OCI-LY7 (cell line): ENCODE results near the gene KSR1. TPM values are rescaled to one million over a fixed set of nuclear protein-coding genes. Genes with fewer than 3 reads are reported as not detected.

ENCODE experiments used
- BruUV-seq: library from RNA; stranded (reverse); fragments of 400-500 nt; replicated peaks from 2 replicates; lab custom pipeline; 2021; lab: Mats Ljungman, UMichigan
- CTCF ChIA-PET: fragments of 300-600 bp; sonication (Branson Sonifier 250); formaldehyde crosslinking; loops from one replicate; lab custom pipeline; 2022; ENCODE audit warnings: antibody characterized with exemption; ENCODE audit not compliant: unreplicated experiment; lab: Charles Lee
- POLR2A ChIA-PET: fragments of 300-600 bp; sonication (Branson Sonifier 250); formaldehyde crosslinking; loops from one replicate; lab custom pipeline; 2022; ENCODE audit warnings: antibody characterized with exemption; lab: Charles Lee
- DNase-seq: peaks from one replicate; pipeline ENCODE4 v3.0.0-alpha.2; 2015; ENCODE audit warnings: low spot score
- H2AFZ ChIP-seq: fragments of 200-600 bp; sonication (generic), shearing (Covaris generic); 2 replicates; pipeline ENCODE4 v1.6.1; 2014; ENCODE audit warnings: mild to moderate bottlenecking, antibody characterized with exemption, low read length, moderate library complexity
- H3K27ac ChIP-seq: fragments of 200-600 bp; sonication (generic); 2 replicates; pipeline ENCODE4 v1.5.1; 2014; ENCODE audit warnings: mixed run types, low read depth, mild to moderate bottlenecking, moderate library complexity, low read length, inconsistent platforms; ENCODE audit not compliant: poor library complexity, severe bottlenecking
- H3K36me3 ChIP-seq: fragments of 200-600 bp; sonication (generic); 2 replicates; pipeline ENCODE4 v1.6.1; 2014; ENCODE audit warnings: mild to moderate bottlenecking, antibody characterized with exemption, low read length, moderate library complexity, mixed read lengths; ENCODE audit not compliant: insufficient read depth
- H3K4me1 ChIP-seq: fragments of 200-600 bp; sonication (generic); 2 replicates; pipeline ENCODE4 v1.5.1; 2014; ENCODE audit warnings: mild to moderate bottlenecking, low read length; ENCODE audit not compliant: insufficient read depth, poor library complexity, severe bottlenecking
- H3K4me2 ChIP-seq: fragments of 200-600 bp; sonication (generic); 2 replicates; pipeline ENCODE4 v1.6.1; 2014; ENCODE audit warnings: mild to moderate bottlenecking, low read length
- H3K4me3 ChIP-seq: fragments of 200-600 bp; sonication (generic); 2 replicates; pipeline ENCODE4 v1.5.1; 2014; ENCODE audit warnings: mild to moderate bottlenecking, low read depth, low read length; ENCODE audit not compliant: poor library complexity, severe bottlenecking
- H3K79me2 ChIP-seq: fragments of 200-600 bp; sonication (generic); 2 replicates; pipeline ENCODE4 v1.6.1; 2016; ENCODE audit warnings: low read depth, mild to moderate bottlenecking, low read length, moderate library complexity, mixed read lengths; ENCODE audit not compliant: insufficient read depth
- H3K9me2 ChIP-seq: fragments of 200-600 bp; sonication (generic); 2 replicates; pipeline ENCODE4 v1.6.1; 2016; ENCODE audit warnings: mild to moderate bottlenecking, low read length, mixed read lengths; ENCODE audit not compliant: insufficient read depth
- H3K9me3 ChIP-seq: fragments of 200-600 bp; sonication (generic); 2 replicates; pipeline ENCODE4 v1.6.1; 2014; ENCODE audit warnings: mild to moderate bottlenecking, mixed run types, low read length, mixed read lengths
- H4K20me1 ChIP-seq: fragments of 200-600 bp; sonication (generic); 2 replicates; pipeline ENCODE4 v1.6.1; 2014; ENCODE audit warnings: mild to moderate bottlenecking, antibody characterized with exemption, low read length, moderate library complexity, mixed read lengths; ENCODE audit not compliant: insufficient read depth
- EZH2phosphoT487 ChIP-seq: fragments of 200-600 bp; sonication (generic); IDR thresholded peaks from 2 replicates; pipeline ENCODE4 v1.6.1; 2018; ENCODE audit warnings: low read depth, borderline replicate concordance, mild to moderate bottlenecking, mixed run types, antibody characterized with exemption, low read length, moderate library complexity, mixed read lengths
- intact Hi-C: fragments of 100-400 bp; cut with micrococcal nuclease; formaldehyde crosslinking; loops from one replicate; pipeline ENCODE4 v1.10.0; 2022; ENCODE audit not compliant: unreplicated experiment
- total RNA-seq, 2 experiments: library from RNA; depleted of rRNA in 1 of 2; stranded (reverse); fragments of >200 nt in 1 of 2; shearing (Covaris generic) in 1 of 2; gene quantifications; 2 replicates each; pipeline ENCODE4 v1.2.3, GENCODE V29; 2014 to 2022
- TF ChIP-seq, protein P1 (sequence below): fragments of 200-600 bp; sonication (generic); conservative IDR thresholded peaks from 2 replicates; pipeline ENCODE4 v1.5.1; 2014; ENCODE audit warnings: mild to moderate bottlenecking, antibody characterized with exemption, low read length, moderate library complexity, mixed read lengths

The KSR1 gene
- total RNA-seq, 2 experiments from 2014 or later = 2.2 to 4.1 TPM

DNA sequence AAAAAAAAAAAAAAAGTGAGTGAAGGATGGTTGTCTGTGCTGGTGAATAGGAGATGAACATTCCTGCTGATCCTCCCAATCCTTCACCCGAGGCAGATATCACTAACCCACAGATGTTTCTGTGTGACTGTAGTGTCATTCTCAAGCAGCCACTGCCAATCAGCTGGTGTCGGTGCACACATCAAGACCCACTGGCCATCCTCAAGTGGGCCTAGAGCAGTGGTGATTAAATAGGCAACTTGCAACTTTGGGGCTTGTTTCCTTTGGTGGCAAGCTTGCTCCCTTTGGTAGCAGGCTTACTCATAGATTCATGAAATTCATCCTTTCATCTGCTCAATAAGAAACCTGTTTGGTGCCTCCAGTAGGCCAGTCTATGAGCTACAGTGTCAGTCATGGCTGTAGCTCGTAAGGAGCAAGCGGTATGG, 123.7 kb downstream of the KSR1 start:
- no peak overlapping the region for H3K27ac ChIP-seq
- H3K36me3 ChIP-seq = no peaks in the 10 kb centered on the region
- no peaks in the 10 kb centered on the region for H4K20me1 ChIP-seq
- H2AFZ ChIP-seq = no peak overlapping the region
- no peak overlapping the region for H3K4me2 ChIP-seq
- no peak overlapping the region for H3K4me3 ChIP-seq
- ChIA-PET POLR2A (no interaction called here), CTCF (interaction anchor here (0.6 kb wide), 1 partner anchor 252 kb away, joined by 4 read pairs; no protein-coding TSS in a partner anchor)
- H3K79me2 ChIP-seq = no peaks in the 10 kb centered on the region
- H3K4me1 ChIP-seq = no peaks in the 10 kb centered on the region
- H3K9me2 ChIP-seq = no peaks in the 10 kb centered on the region
- TF ChIP-seq, protein P1, sequence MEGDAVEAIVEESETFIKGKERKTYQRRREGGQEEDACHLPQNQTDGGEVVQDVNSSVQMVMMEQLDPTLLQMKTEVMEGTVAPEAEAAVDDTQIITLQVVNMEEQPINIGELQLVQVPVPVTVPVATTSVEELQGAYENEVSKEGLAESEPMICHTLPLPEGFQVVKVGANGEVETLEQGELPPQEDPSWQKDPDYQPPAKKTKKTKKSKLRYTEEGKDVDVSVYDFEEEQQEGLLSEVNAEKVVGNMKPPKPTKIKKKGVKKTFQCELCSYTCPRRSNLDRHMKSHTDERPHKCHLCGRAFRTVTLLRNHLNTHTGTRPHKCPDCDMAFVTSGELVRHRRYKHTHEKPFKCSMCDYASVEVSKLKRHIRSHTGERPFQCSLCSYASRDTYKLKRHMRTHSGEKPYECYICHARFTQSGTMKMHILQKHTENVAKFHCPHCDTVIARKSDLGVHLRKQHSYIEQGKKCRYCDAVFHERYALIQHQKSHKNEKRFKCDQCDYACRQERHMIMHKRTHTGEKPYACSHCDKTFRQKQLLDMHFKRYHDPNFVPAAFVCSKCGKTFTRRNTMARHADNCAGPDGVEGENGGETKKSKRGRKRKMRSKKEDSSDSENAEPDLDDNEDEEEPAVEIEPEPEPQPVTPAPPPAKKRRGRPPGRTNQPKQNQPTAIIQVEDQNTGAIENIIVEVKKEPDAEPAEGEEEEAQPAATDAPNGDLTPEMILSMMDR = no peak
- TF ChIP-seq EZH2phosphoT487 = no peak
- no peak for DNase-seq
- H3K9me3 ChIP-seq = no peaks in the 10 kb centered on the region
- BruUV-seq = no TSS peak
- intact Hi-C loops = no loop called here

DNA sequence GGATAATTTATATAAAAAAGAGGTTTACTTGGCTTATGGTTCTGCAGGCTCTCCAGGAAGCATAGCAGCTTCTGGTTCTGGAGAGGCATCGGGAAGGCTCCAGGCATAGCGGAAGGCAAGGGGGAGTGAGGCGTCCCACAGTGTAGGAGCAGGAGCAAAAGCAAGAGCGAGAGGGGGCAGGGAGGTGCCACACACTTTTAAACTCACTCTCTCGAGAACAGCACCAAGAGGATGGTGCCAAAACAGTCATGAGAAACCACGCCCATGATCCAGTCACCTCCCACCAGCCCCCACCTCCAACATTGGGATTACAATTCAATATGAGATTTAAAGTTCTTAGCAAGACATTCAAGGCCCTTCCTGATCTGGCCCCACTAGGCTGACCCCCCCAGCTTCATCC, 124.8 kb downstream of the KSR1 start:
- BruUV-seq = no TSS peak
- no peak overlapping the region for H2AFZ ChIP-seq
- no peaks in the 10 kb centered on the region for H3K9me3 ChIP-seq
- H3K4me2 ChIP-seq = no peak overlapping the region
- no peak for DNase-seq
- H3K9me2 ChIP-seq = no peaks in the 10 kb centered on the region
- ChIA-PET POLR2A (no interaction called here), CTCF (no interaction called here)
- no peaks in the 10 kb centered on the region for H3K79me2 ChIP-seq
- intact Hi-C loops = no loop called here
- H3K4me3 ChIP-seq = no peak overlapping the region
- TF ChIP-seq, protein P1 = no peak
- TF ChIP-seq EZH2phosphoT487 = no peak
- no peaks in the 10 kb centered on the region for H3K4me1 ChIP-seq
- no peak overlapping the region for H3K27ac ChIP-seq
- no peaks in the 10 kb centered on the region for H3K36me3 ChIP-seq
- no peaks in the 10 kb centered on the region for H4K20me1 ChIP-seq

DNA sequence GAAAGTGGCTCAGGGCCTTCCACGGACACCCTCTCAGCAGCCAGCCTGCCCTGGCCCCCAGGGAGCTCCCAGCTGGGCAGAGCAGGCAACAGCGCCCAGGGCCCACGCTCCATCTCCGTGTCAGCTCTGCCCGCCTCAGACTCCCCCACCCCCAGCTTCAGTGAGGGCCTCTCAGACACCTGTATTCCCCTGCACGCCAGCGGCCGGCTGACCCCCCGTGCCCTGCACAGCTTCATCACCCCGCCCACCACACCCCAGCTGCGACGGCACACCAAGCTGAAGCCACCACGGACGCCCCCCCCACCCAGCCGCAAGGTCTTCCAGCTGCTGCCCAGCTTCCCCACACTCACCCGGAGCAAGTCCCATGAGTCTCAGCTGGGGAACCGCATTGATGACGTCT, 126.4 kb downstream of the KSR1 start:
- no peak for TF ChIP-seq EZH2phosphoT487
- TF ChIP-seq, protein P1 = no peak
- intact Hi-C loops = no loop called here
- Histone ChIP-seq H3K27ac (no peak overlapping the region), H3K4me2 (no peak overlapping the region), H3K79me2 (no peaks in the 10 kb centered on the region), H2AFZ (no peak overlapping the region), H3K36me3 (no peaks in the 10 kb centered on the region), H3K4me1 (no peaks in the 10 kb centered on the region), H3K9me3 (no peaks in the 10 kb centered on the region), H4K20me1 (no peaks in the 10 kb centered on the region), H3K4me3 (no peak overlapping the region), H3K9me2 (no peaks in the 10 kb centered on the region)
- ChIA-PET CTCF (no interaction called here), POLR2A (interaction anchor here (0.6 kb wide), 2 partner anchors 11 to 728 kb away, joined by 5 to 8 read pairs; no protein-coding TSS in a partner anchor)
- DNase-seq = no peak
- no TSS peak for BruUV-seq
